ENCODE measurements around the gene BTD. TPM values are rescaled to one million over a fixed set of nuclear protein-coding genes. Genes with fewer than 3 reads are reported as not detected.
A peak's percentile ranks its signal among the peaks of the same experiment; 100 is the strongest.

BTD gene
- total RNA-seq, 2 experiments from 2014 or later, result 8.7 to 9.7 TPM

- intact Hi-C loops (cut with micrococcal nuclease), result no loop called here
- CTCF ChIA-PET, result no interaction called here
- Mint-ChIP-seq H3K9me3 (peaks cover 21% of the 10 kb centered on the region), H3K4me1 (ENCODE audit: low read depth) (peaks cover 5% of the 10 kb centered on the region), H3K36me3 (ENCODE audit: low read depth) (peaks cover 5% of the 10 kb centered on the region), H3K27ac (no peak overlapping the region), H3K27me3 (ENCODE audit: low read depth) (no peaks in the 10 kb centered on the region), H3K4me3 (no peak overlapping the region)
- DNase-seq, result no peak
Observed at GRCh38 chr3:15659254-15659975, 57.9 kb downstream of the BTD start.

- H3K27me3 Mint-ChIP-seq (ENCODE audit: low read depth), result no peaks in the 10 kb centered on the region
- peaks cover 5% of the 10 kb centered on the region for H3K4me1 Mint-ChIP-seq (ENCODE audit: low read depth)
- intact Hi-C loops (cut with micrococcal nuclease), result no loop called here
- H3K4me3 Mint-ChIP-seq, result no peak overlapping the region
- H3K36me3 Mint-ChIP-seq (ENCODE audit: low read depth), result peaks cover 7% of the 10 kb centered on the region
- H3K9me3 Mint-ChIP-seq, result peaks cover 20% of the 10 kb centered on the region
- DNase-seq, result no peak
- CTCF ChIA-PET, result no interaction called here
- H3K27ac Mint-ChIP-seq, result no peak overlapping the region
Observed at GRCh38 chr3:15660055-15660935, 58.8 kb downstream of the BTD start.

GRCh38 chr3:15664144-15664543 is 62.6 kb downstream of the BTD start:
- H3K4me3 Mint-ChIP-seq, result no peak overlapping the region
- intact Hi-C loops (cut with micrococcal nuclease), result no loop called here
- H3K27me3 Mint-ChIP-seq (ENCODE audit: low read depth), result no peaks in the 10 kb centered on the region
- no peak overlapping the region for H3K27ac Mint-ChIP-seq
- CTCF ChIA-PET, result no interaction called here
- DNase-seq, result no peak
- H3K36me3 Mint-ChIP-seq (ENCODE audit: low read depth), result peaks cover 17% of the 10 kb centered on the region
- peaks cover 25% of the 10 kb centered on the region for H3K4me1 Mint-ChIP-seq (ENCODE audit: low read depth)
- H3K9me3 Mint-ChIP-seq, result no peaks in the 10 kb centered on the region

- DNase-seq, result no peak
- CTCF ChIA-PET, result no interaction called here
- no peaks in the 10 kb centered on the region for H3K9me3 Mint-ChIP-seq
- no peaks in the 10 kb centered on the region for H3K27me3 Mint-ChIP-seq (ENCODE audit: low read depth)
- no peak overlapping the region for H3K4me3 Mint-ChIP-seq
- H3K36me3 Mint-ChIP-seq (ENCODE audit: low read depth), result peaks cover 25% of the 10 kb centered on the region
- H3K4me1 Mint-ChIP-seq (ENCODE audit: low read depth), result peaks cover 20% of the 10 kb centered on the region
- intact Hi-C loops (cut with micrococcal nuclease), result loop anchor here (2.0 kb wide), 1 partner anchor 29 kb away; no protein-coding TSS in a partner anchor
- H3K27ac Mint-ChIP-seq, result no peak overlapping the region
Observed at GRCh38 chr3:15665510-15666150, 64.1 kb downstream of the BTD start.

GRCh38 chr3:15666277-15666676 is 64.7 kb downstream of the BTD start:
- intact Hi-C loops (cut with micrococcal nuclease), result loop anchor here (2.0 kb wide), 1 partner anchor 29 kb away; no protein-coding TSS in a partner anchor
- no peak for DNase-seq
- Mint-ChIP-seq H3K4me1 (ENCODE audit: low read depth) (peaks cover 20% of the 10 kb centered on the region), H3K27me3 (ENCODE audit: low read depth) (no peaks in the 10 kb centered on the region), H3K27ac (no peak overlapping the region), H3K9me3 (no peaks in the 10 kb centered on the region), H3K4me3 (no peak overlapping the region), H3K36me3 (ENCODE audit: low read depth) (peaks cover 26% of the 10 kb centered on the region)
- CTCF ChIA-PET, result no interaction called here

GRCh38 chr3:15667484-15667883 is 65.9 kb downstream of the BTD start:
- Mint-ChIP-seq H3K27ac (peak overlapping the region; percentile 30), H3K4me1 (ENCODE audit: low read depth) (peaks cover 20% of the 10 kb centered on the region), H3K27me3 (ENCODE audit: low read depth) (no peaks in the 10 kb centered on the region), H3K36me3 (ENCODE audit: low read depth) (peaks cover 26% of the 10 kb centered on the region), H3K9me3 (no peaks in the 10 kb centered on the region), H3K4me3 (no peak overlapping the region)
- intact Hi-C loops (cut with micrococcal nuclease), result loop anchor here (1.0 to 2.0 kb wide), 2 partner anchors 20 to 31 kb away; no protein-coding TSS in a partner anchor
- DNase-seq, result peak; percentile 60
- CTCF ChIA-PET, result no interaction called here

GRCh38 chr3:15673536-15673935 is 72.0 kb downstream of the BTD start:
- no peaks in the 10 kb centered on the region for H3K9me3 Mint-ChIP-seq
- CTCF ChIA-PET, result interaction anchor here (0.6 to 0.7 kb wide), 2 partner anchors 70 to 114 kb away, joined by 4 to 8 read pairs; no protein-coding TSS in a partner anchor
- H3K27me3 Mint-ChIP-seq (ENCODE audit: low read depth), result no peaks in the 10 kb centered on the region
- peaks cover 14% of the 10 kb centered on the region for H3K36me3 Mint-ChIP-seq (ENCODE audit: low read depth)
- H3K4me3 Mint-ChIP-seq, result no peak overlapping the region
- peaks cover 2% of the 10 kb centered on the region for H3K4me1 Mint-ChIP-seq (ENCODE audit: low read depth)
- no peak for DNase-seq
- H3K27ac Mint-ChIP-seq, result no peak overlapping the region
- intact Hi-C loops (cut with micrococcal nuclease), result no loop called here

GRCh38 chr3:15676259-15676658 is 74.7 kb downstream of the BTD start:
- Mint-ChIP-seq H3K27ac (no peak overlapping the region), H3K9me3 (no peaks in the 10 kb centered on the region), H3K4me1 (ENCODE audit: low read depth) (no peaks in the 10 kb centered on the region), H3K36me3 (ENCODE audit: low read depth) (peaks cover 6% of the 10 kb centered on the region), H3K4me3 (no peak overlapping the region), H3K27me3 (ENCODE audit: low read depth) (no peaks in the 10 kb centered on the region)
- intact Hi-C loops (cut with micrococcal nuclease), result no loop called here
- CTCF ChIA-PET, result no interaction called here
- DNase-seq, result no peak

GRCh38 chr3:15679306-15679705 is 77.8 kb downstream of the BTD start:
- Mint-ChIP-seq H3K27ac (no peak overlapping the region), H3K4me1 (ENCODE audit: low read depth) (no peaks in the 10 kb centered on the region), H3K27me3 (ENCODE audit: low read depth) (no peaks in the 10 kb centered on the region), H3K4me3 (no peak overlapping the region), H3K36me3 (ENCODE audit: low read depth) (peaks cover 8% of the 10 kb centered on the region), H3K9me3 (no peaks in the 10 kb centered on the region)
- CTCF ChIA-PET, result no interaction called here
- intact Hi-C loops (cut with micrococcal nuclease), result no loop called here
- no peak for DNase-seq

- DNase-seq, result no peak
- Mint-ChIP-seq H3K27ac (no peak overlapping the region), H3K4me3 (no peak overlapping the region), H3K4me1 (ENCODE audit: low read depth) (no peaks in the 10 kb centered on the region), H3K36me3 (ENCODE audit: low read depth) (peaks cover 14% of the 10 kb centered on the region), H3K9me3 (no peaks in the 10 kb centered on the region), H3K27me3 (ENCODE audit: low read depth) (no peaks in the 10 kb centered on the region)
- intact Hi-C loops (cut with micrococcal nuclease), result no loop called here
- CTCF ChIA-PET, result no interaction called here
Observed at GRCh38 chr3:15681668-15682067, 80.1 kb downstream of the BTD start.

GRCh38 chr3:15682561-15683185 is 81.1 kb downstream of the BTD start:
- no peak for DNase-seq
- Mint-ChIP-seq H3K4me3 (no peak overlapping the region), H3K9me3 (no peaks in the 10 kb centered on the region), H3K27ac (no peak overlapping the region), H3K36me3 (ENCODE audit: low read depth) (peaks cover 13% of the 10 kb centered on the region), H3K27me3 (ENCODE audit: low read depth) (no peaks in the 10 kb centered on the region), H3K4me1 (ENCODE audit: low read depth) (no peaks in the 10 kb centered on the region)
- CTCF ChIA-PET, result interaction anchor here (1.0 kb wide), 1 partner anchor 129 kb away, joined by 3 read pairs; no protein-coding TSS in a partner anchor
- intact Hi-C loops (cut with micrococcal nuclease), result no loop called here

- intact Hi-C loops (cut with micrococcal nuclease), result no loop called here
- CTCF ChIA-PET, result interaction anchor here (1.0 kb wide), 1 partner anchor 129 kb away, joined by 3 read pairs; no protein-coding TSS in a partner anchor
- no peaks in the 10 kb centered on the region for H3K4me1 Mint-ChIP-seq (ENCODE audit: low read depth)
- no peaks in the 10 kb centered on the region for H3K27me3 Mint-ChIP-seq (ENCODE audit: low read depth)
- no peak overlapping the region for H3K4me3 Mint-ChIP-seq
- H3K36me3 Mint-ChIP-seq (ENCODE audit: low read depth), result peaks cover 13% of the 10 kb centered on the region
- H3K27ac Mint-ChIP-seq, result no peak overlapping the region
- no peaks in the 10 kb centered on the region for H3K9me3 Mint-ChIP-seq
- no peak for DNase-seq
Observed at GRCh38 chr3:15683253-15683652, 81.7 kb downstream of the BTD start.

Data from activated naive CD4-positive, alpha-beta T cell treated with anti-CD3 and anti-CD28 coated beads for 36 hours (primary cell).